Stimulated activated CD8-positive, alpha-beta memory T cell treated with anti-CD3 and anti-CD28 coated beads, Interleukin-4, amount 100 ng/mL, for 4 hours (primary cell): Measurements from ENCODE around the gene AGMO.
"Not testable (repeated sequence)": the region's sequence is repeated elsewhere in the genome, so short reads cannot be mapped to it uniquely, and the experiment has no call there.

Source experiments
- DNase-seq, 2 donors: peaks; one replicate each; pipeline ENCODE4 v3.0.0-alpha.2; 2020; ENCODE audit warnings: low read depth in 2 of 2, low spot score in 1 of 2

Gene AGMO

DNA sequence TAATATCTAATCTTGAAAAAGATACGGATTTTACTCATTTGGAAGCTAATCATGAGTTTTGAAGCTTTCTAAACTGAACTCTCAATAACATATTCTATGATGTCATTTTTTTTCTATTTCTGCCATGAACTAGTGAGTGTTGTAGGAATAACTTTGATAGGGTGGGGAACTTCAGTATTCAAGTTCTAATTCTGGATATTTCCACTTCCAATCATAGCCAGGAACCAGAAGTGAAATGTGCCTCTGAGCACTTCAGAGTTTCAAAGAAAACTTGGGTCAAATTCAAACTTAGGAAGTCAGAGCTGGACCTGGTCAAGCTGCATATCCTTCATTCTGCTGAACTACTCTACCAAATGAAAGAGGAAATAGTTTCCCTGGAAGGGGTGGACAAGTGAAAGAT, 847 bp downstream of the AGMO start:
- no peak for DNase-seq

DNA sequence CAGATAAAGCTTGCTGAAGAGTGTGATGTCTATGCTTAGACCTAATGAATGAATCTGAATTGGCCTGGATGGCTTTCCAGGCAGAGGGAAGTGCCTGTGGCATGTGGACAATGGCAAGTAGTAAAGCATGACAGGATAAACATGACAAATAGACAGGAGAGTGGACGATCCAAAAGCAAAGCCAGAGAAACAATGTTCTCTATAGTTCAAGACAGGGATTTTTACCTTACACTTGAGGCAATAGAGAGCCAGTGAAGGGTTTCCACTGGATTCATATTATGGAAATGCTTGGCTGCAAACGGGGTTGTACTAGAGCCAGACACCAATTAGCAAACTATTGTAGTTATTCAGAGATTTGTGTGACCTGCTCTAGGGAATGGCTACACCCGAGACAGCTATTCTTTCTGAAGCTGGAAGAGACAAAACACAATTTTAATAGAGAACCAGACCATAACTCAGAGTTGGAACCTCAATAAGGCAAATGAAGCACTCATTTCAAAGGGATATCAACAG, 2.3 kb downstream of the AGMO start:
- no peak for DNase-seq

DNA sequence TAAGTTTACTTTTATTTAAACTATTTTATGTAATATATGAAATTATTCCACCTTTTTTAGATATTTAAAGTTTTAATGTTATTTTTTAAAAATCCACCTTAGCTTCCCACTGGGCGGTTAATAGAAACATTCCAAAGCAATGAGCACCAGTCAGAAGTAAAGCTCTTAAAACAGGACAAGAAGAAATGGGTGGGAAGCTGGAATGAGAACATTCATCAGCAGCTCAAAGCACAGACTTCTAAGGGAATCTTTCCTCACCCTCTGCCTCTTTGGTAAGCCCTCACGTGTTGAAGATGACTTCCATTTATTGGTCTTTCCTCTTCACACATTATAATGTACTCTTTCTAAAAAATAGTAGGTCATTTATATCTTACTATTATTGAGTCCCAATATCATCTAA, 3.1 kb downstream of the AGMO start:
- DNase-seq, result no peak

DNA sequence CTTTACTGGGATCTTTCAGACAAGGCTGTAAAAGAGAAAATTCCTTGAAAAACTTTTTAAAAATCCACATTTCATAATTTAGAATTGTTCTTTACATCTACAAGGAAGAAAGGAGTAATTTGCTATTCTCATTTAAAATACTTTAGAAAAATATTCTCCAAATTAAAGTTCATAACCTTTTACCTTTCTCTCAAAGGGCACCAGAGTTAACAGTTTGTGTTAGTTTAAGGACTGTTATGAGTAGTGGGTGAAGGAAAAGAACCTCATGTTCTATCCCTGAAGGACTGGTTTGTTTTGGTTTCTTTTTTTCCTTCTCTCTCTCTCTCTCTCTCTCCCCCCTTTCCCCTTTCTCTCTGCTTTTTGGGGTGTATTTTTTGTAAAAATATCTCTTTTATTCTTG, 4.1 kb downstream of the AGMO start:
- DNase-seq, result no peak

DNA sequence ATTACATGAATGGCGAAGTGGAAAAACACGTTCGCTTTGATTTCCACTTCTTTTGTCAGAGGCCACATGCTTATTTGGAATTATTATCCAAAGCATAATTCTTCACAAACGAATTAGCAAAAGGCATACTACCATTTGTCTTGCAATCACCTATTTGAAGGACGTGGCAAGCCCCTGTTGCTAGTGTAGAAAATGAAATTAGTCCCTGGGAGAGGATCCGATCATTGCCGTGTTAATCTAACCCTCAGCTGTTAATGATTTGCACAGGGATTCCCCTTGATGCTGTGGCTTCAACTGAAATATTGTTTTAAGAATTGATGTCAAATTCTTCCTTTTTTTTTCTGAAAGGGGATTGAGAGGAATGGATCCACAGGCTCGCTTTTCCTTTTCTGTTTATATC, 4.6 kb downstream of the AGMO start:
- no peak for DNase-seq

DNA sequence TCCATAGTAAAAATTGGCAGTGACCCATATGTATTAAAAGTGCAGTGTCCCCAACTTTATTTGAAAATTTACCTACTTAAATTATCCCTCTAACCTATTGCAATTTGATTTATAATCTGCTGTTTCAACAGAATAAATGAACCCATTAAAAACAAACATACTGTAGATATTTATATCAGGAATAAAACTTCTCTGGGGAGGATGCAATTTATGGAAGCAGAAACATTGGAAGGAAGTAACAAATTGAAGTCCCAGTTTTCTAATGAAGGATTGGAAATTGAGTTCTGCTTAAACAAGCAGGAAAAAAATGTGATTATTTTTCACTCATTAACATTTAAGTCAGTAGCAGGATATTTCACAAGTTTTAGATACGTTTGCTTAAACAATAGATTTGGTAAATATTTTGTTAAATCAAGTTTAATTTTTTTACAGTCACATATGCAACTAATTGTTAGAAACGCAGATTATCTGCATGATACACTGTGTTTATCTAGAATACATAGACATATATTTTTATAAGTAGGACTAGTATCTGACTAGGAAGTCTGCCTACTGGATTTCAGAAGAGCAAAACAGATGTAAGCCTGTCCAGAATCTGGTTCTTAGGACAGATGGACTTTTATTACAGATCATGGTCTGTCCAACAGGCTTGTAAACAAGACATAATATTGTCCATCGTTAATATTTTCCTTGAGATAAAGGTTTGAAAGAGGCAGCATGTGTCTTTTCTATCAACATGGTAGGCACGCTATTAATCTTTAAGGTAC, 5.3 kb downstream of the AGMO start:
- DNase-seq, result no peak

DNA sequence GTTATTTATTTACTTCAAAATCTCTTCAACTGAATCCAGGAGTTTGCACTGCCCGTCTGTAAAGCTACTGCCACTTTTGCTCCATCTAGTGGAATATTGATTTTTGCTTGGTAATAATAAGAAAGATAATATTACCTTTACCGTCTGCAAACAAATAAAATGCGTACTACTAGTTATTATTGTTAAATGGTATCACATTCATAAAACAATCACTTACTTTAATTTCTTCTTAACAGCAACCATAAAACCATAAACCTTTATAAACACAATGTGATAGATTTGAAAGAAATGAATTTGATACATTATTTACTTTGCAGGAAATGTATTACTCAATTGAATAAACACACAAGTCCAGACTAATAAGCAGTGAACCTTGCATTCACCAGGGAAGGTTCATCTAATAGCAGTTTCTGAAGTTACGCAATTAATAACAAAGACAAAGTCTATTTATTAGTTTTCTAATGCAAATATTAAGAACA, 6.4 kb downstream of the AGMO start:
- DNase-seq, result no peak

DNA sequence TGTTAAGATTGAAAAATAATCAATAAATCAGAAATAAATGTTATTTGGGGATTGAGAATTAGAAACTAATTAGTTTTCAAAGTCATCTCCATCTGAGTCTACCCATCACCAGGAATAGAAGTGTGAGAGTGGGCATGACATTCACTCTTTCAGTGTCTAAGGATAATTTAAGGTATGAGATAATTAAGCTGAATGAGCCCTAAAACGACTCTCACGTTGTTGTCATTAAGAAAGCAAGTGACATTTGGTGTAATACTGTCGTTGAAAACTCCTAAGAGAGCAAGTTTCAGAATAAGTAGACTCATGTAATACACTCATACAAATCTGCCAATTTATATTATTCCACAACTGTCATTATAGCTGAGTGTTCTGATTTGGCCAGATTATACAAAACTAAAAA, 7.1 kb downstream of the AGMO start:
- DNase-seq, result no peak

DNA sequence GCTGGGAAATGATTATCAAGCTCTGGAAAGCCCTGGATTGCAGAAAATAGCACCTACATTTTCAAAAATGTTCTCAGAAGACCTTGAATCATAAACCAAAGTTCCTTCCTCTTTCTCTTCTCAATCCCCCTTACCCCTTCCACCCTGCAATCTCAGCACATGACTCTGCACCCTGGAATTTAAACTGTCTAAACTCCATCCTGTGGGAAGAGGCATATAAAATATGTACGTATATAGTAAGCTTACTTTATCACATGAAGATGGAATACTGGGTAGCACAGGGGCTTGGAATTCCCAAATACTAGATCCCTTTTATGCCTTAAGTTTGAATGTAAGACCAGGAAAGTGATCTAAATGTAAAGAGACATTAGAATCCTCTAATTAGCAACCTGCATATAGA, 7.7 kb downstream of the AGMO start:
- DNase-seq, result no peak

DNA sequence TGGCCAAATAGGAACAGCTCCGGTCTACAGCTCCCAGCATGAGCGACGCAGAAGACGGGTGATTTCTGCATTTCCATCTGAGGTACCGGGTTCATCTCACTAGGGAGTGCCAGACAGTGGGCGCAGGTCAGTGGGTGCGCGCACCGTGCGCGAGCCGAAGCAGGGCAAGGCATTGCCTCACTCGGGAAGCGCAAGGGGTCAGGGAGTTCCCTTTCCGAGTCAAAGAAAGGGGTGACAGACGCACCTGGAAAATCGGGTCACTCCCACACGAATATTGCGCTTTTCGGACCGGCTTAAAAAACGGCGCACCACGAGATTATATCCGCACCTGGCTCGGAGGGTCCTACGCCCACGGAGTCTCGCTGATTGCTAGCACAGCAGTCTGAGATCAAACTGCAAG, 14.5 kb downstream of the AGMO start:
- DNase-seq, result not testable (repeated sequence)

DNA sequence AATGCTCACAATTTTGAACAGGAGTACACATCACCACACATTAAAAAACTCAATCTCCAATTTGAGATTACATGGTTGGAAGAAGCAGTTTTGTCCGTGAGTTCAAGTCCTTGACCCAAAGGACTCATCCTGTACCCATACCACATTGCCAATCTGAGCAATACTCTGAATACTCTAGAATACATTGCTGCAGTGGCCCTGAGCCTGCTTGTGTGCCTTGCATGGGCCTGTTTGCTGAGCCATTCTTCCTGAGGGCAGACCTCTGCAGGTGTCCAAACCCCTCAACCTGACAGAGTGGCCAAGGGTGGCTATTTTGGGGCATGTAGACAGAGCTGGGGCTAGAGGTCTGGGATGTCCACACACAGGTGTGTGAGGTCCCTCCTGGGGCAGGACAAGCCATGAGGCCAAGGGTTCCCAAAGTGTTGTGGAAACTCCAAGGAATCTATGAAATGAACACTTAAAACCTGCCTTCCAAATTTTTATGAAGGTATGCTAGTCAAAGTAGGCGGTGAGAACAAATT, 15.5 kb downstream of the AGMO start:
- no peak for DNase-seq

DNA sequence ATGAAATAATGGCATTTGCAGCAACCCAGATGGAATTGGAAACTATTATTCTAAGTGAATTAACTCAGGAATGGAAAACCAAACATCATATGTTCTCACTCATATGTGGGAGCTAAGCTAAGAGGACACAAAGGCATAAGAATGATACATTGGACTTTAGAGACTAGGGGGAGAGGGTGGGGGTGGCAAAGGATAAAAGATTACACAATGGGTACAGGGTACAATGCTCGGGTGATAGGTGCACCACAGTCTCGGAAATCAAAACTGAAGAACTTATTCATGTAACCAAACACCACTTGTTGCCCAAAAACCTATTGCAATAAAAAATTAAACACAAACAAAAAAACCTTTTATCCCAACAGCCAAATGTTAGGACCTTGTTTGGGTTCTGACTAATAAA, 17.8 kb downstream of the AGMO start:
- no peak for DNase-seq

DNA sequence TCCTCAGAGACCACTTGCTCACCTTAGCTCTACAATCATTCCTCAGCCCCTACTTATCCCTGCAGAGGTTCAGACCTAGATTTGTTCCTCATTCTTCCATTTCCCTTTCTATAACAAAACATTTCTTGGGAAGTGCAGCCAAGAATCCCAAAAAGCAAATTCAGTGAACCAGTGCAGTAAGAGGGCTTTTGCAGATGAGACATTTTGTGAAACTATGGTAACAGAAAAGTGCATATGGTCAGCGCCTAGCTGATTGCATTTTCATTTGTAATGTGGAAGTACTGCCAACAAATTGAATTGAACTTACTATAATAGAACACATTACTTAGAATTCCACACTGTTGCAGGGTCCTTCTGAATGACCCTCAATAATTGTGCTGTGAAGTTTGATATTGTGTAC, 18.6 kb downstream of the AGMO start:
- no peak for DNase-seq

DNA sequence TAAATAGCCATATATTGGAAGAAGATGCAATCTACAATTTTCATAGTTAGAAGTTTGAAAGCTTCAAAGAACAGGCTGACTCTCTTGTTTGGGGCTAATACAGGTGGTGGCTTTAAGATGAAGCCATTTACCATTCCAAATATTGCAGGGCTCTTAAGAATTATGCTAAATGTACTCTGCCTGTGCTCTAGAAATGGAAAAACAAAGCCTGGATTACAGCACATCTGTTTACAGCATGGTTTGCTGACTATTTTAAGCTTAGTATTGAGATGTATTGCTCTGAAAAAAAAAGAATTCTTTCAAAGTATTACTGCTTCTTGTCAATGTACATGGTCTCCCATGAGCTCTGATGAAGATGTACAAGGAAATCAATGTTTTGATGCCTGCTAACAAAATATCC, 34.2 kb downstream of the AGMO start:
- no peak for DNase-seq

DNA sequence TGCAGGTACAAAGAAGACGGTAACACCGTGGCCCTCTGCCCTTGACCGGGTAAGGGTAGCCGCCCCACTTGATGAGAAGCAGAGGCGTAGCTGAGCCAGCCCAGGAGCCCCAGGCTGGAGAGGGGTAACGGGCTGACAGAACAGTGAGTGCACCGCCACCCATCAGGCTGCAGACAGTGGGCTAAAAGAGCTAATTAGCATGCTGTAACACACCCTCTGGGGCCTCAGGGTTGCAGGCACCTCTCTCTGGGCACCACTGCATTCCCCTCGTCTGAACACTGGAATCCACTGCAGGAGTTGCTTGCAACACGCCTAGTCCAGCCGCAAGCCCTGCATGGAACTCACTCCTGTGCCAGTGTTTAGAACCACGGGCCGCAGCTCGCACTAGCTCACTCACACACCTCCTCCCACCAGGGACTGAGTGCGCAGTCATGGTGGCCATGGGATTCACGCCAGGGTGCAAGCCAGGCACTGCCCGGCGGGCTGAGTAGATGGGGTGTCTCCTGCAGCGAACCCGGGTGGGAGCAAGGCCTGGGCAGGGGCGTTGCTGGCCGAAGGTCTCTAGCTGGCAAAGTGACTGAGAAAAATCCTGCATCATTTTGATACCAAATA, 36.1 kb downstream of the AGMO start:
- DNase-seq, result no peak

DNA sequence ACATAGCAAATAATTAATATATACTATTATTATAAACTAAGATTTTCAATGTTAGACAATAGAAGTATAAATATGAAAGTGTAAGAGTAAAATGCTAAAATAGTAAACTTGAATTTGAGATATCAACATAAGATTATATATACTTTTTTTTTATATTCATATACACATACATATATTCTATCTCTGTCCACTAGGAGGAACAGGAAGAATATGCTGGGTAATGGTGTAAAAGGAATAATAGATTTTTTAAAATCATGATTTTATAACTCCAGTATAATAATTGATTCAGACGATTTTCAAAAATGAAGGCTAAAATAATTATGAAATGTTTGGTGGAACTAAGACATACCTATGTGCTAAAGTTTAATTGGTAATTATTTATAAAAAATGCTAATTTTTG, 37.7 kb downstream of the AGMO start:
- no peak for DNase-seq

DNA sequence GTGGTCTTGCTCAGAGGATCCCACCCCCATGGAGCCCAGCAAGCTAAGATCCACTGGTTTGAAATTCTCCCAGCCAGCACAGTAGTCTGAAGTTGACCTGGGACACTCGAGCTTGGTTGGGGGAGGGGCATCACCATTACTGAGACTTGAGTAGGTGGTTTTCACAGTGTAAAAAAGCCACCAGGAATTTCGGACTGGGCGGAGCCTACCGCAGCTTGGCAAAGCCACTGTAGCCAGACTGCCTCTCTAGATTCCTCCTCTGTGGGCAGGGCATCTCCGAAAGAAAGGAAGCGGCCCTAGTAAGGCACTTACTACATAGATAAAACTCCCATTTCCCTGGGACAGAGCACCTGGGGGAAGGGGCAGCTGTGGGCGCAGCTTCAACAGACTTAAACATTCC, 44.0 kb downstream of the AGMO start:
- not testable (repeated sequence) for DNase-seq

DNA sequence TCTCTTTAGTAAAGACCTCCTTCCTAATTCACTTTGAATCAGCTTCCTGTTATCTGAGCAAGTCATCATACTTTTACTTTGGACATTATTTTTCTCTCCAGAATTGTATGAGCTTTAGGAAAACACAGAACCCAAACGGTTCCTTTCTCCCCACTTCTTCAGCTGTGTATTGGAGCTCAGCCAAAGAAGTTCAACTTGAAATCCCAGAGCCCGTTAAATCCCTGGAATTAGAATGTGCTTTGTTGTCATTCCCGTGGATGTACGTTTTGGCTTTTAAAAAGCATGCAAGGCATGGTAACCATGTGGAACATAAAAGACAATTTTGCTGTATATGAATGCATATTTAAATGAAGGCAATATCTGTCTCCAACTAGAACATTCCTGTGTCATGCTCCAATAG, 46.6 kb downstream of the AGMO start:
- no peak for DNase-seq

DNA sequence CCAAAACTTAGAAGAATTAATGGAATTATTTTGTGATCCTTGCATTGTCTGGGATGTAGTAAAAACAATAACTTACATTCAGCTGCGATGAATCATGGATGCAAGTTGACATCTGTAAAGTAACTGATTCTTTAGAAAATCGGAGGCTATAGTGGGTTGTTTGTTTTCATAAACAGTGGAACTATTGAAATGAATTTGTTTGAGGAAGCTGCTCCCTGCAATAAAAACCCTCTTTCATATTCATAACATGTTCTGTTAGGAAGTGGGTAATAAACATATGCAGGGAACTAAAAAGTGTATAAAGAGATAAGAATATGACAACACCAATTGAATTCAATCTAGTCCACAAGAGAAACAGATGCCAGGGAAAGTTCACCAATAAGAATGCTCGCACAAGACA, 53.6 kb downstream of the AGMO start:
- no peak for DNase-seq

DNA sequence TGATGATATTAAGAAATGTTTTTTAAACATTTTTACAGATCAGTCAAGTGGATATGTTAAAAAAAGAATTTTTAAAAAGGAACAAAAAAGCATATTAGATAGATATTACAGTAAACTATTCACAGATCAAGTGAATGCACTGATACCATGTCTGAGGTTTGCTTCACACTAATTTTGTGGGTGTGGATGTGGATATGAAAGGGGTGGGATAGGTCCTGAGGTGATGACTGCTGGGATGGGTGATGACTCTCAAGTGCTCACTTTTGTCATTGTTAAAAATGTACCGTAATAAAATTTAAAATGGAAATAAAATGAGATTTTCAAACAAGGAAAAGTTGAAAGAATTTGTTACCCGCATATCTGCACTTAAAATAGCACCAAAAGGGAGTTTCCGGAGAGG, 54.1 kb downstream of the AGMO start:
- DNase-seq, result no peak

DNA sequence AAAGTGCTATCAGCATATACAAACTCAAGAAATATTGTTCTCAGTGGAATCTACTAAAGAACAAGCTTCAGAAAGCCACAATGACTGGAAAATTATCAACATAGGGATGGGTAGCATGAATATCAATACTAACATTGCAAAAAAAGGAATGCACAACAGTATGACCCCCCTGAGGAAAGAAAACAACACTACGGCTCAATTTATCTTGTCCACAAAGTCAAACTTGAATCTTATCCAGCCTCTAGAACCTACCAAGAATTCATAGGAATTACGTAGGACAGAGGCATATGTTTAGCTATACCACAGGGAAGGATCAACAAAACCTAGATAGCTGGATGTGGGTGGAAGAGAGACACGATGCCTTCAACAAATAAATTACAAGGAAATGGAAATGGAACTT, 54.6 kb downstream of the AGMO start:
- DNase-seq, result no peak

DNA sequence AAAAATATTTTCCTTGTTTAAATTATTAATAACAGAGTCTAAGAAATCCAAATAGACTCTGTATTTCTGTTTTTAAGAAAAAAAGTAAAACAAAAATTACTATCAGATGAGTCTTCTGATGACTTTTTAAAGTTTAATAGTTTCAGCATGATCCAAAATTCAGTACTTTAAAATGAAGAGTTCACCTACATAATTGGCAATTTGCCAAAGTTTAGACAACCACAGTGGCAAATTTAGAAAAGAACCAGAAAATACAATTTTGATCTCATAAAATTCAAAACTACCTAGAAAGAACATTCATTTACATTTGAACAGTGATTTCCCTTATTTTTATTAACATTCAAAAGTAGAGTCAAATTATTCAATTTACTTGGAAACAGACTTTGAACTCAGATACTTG, 56.1 kb downstream of the AGMO start:
- no peak for DNase-seq

DNA sequence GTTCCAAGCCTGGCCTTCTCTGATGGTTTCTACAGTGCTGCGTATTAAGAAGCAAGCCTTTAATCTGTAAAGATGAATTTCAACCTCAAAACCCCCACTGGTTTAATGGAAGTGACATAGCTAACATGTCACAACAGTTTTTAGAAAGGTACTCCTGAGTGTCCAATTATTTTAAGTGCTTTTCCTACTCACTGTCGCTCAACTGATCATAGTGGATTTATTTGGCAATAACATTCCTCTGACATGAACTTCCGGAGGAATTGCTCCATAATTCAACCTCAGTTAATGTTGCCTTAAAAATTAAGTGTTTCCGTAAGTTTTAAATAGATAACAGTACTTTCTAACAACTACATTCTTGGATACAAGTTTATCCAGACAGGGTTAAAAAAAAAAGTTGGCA, 57.5 kb downstream of the AGMO start:
- no peak for DNase-seq
